Measurements from ENCODE around the gene TSTD2.
"Not testable (repeated sequence)": the region's sequence is repeated elsewhere in the genome, so short reads cannot be mapped to it uniquely, and the experiment has no call there.

- not testable (repeated sequence) for TF ChIP-seq CTCF (IDR thresholded peaks at IDR 0.05 in 8 of 11, conservative IDR thresholded peaks at IDR 0.05 in 3 of 11); POLR2A (IDR thresholded peaks at IDR 0.05); POLR2AphosphoS5 (IDR thresholded peaks at IDR 0.05)
These were observed 51.6 kb downstream of the TSTD2 start for GRCh38 chr9:97581590-97581989.
